Sigmoid colon (tissue), 3 donors: ENCODE measurements around the gene EPB41L4A.

Experiments used
- POLR2A ChIP-seq, 2 donors: fragments of 450-650 bp; IDR thresholded peaks; one replicate each; pipeline ENCODE4 v1.6.1; 2016; ENCODE audit warnings: antibody characterized with exemption in 2 of 2, mild to moderate bottlenecking in 2 of 2, moderate library complexity in 2 of 2
- TF ChIP-seq, protein P1 (sequence below), 4 experiments: fragments of 450-650 bp in 3 of 4; fragments of 200-600 bp in 1 of 4; IDR thresholded peaks; one replicate each; pipeline ENCODE4 v1.5.1; 2016 to 2019; ENCODE audit warnings: antibody characterized with exemption in 4 of 4, mild to moderate bottlenecking in 3 of 4, moderate library complexity in 2 of 4

DNA sequence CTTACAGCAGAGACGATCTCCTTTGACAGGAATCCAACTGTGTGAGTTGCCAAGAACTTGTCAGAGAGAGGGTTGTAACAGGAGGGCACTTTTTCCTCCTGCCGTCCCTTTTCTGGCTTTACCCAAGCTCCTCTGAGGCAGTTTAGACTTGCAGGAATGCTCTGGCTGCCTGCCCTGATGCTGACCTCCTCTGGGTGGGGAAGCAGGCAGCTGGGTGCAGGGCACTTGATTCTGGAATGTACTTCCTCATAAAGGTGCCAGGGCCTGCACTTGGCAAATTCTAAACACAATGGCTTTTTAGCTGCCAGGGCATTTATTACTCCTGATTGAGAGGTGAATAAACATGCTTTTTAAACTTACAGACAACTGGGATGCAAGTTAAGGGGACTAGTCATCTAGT lies 190.4 kb downstream of the EPB41L4A start:
- TF ChIP-seq POLR2A (IDR thresholded peaks at IDR 0.05) = no peak
- TF ChIP-seq, protein P1, sequence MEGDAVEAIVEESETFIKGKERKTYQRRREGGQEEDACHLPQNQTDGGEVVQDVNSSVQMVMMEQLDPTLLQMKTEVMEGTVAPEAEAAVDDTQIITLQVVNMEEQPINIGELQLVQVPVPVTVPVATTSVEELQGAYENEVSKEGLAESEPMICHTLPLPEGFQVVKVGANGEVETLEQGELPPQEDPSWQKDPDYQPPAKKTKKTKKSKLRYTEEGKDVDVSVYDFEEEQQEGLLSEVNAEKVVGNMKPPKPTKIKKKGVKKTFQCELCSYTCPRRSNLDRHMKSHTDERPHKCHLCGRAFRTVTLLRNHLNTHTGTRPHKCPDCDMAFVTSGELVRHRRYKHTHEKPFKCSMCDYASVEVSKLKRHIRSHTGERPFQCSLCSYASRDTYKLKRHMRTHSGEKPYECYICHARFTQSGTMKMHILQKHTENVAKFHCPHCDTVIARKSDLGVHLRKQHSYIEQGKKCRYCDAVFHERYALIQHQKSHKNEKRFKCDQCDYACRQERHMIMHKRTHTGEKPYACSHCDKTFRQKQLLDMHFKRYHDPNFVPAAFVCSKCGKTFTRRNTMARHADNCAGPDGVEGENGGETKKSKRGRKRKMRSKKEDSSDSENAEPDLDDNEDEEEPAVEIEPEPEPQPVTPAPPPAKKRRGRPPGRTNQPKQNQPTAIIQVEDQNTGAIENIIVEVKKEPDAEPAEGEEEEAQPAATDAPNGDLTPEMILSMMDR (IDR thresholded peaks at IDR 0.05) = no peak
